Keratinocyte (primary cell): ENCODE results near the gene GPSM1. TPM values are rescaled to one million over a fixed set of nuclear protein-coding genes. Genes with fewer than 3 reads are reported as not detected.

ENCODE experiments used
- DNase-seq: peaks from one replicate; pipeline ENCODE4 v3.0.0-alpha.2; 2011; ENCODE audit warnings: low read depth, missing footprints, low spot score
- FAIRE-seq: peaks from 2 replicates; lab custom pipeline; 2011; peaks lifted over from hg19 to GRCh38; lab: Jason Lieb, UNC
- H2AFZ ChIP-seq: 2 replicates; pipeline ENCODE4 v1.6.0; 2012; ENCODE audit warnings: low read length, control low read depth, inconsistent platforms; ENCODE audit not compliant: control insufficient read depth
- H3K27ac ChIP-seq: 2 replicates; pipeline ENCODE4 v1.5.1; 2011; ENCODE audit warnings: low read length; ENCODE audit not compliant: control insufficient read depth, insufficient read depth
- H3K27me3 ChIP-seq: 3 replicates; pipeline ENCODE4 v1.6.0; 2011; ENCODE audit warnings: low read length; ENCODE audit not compliant: control insufficient read depth, insufficient read depth; ENCODE audit errors: extremely low read depth
- H3K36me3 ChIP-seq, 2 experiments: 2 replicates in 1 of 2; 3 replicates in 1 of 2; pipeline ENCODE4 v1.5.1; 2011; ENCODE audit warnings: low read length in 2 of 2, mild to moderate bottlenecking in 1 of 2; ENCODE audit not compliant: control insufficient read depth in 2 of 2, insufficient read depth in 2 of 2; ENCODE audit errors: extremely low read depth in 1 of 2
- H3K4me1 ChIP-seq: 3 replicates; pipeline ENCODE4 v1.5.1; 2011; ENCODE audit warnings: low read length; ENCODE audit not compliant: control insufficient read depth, insufficient read depth; ENCODE audit errors: extremely low read depth
- H3K4me2 ChIP-seq: 3 replicates; pipeline ENCODE4 v1.6.0; 2011; ENCODE audit warnings: low read depth, low read length; ENCODE audit not compliant: control insufficient read depth, insufficient read depth; ENCODE audit errors: extremely low read depth
- H3K4me3 ChIP-seq, 3 experiments: fragments of 200-600 bp in 1 of 3; sonication (generic) in 1 of 3; 2 replicates in 2 of 3; 3 replicates in 1 of 3; pipeline ENCODE4 v1.5.1; 2011 to 2016; ENCODE audit warnings: low read length in 3 of 3, mild to moderate bottlenecking in 3 of 3, control low read depth in 2 of 3, inconsistent platforms in 1 of 3, low read depth in 1 of 3, mixed read lengths in 1 of 3, mixed run types in 1 of 3, moderate library complexity in 1 of 3; ENCODE audit not compliant: control insufficient read depth in 2 of 3, insufficient read depth in 2 of 3; ENCODE audit errors: extremely low read depth in 1 of 3
- H3K79me2 ChIP-seq: 2 replicates; pipeline ENCODE4 v1.6.0; 2012; ENCODE audit warnings: low read length; ENCODE audit not compliant: control insufficient read depth, insufficient read depth
- H3K9ac ChIP-seq: 3 replicates; pipeline ENCODE4 v1.6.0; 2011; ENCODE audit warnings: low read length; ENCODE audit not compliant: control insufficient read depth, insufficient read depth; ENCODE audit errors: extremely low read depth
- H3K9me1 ChIP-seq: 3 replicates; pipeline ENCODE4 v1.6.0; 2011; ENCODE audit warnings: low read length; ENCODE audit not compliant: control insufficient read depth, insufficient read depth; ENCODE audit errors: extremely low read depth
- H3K9me3 ChIP-seq: 2 replicates; pipeline ENCODE4 v1.5.1; 2012; ENCODE audit warnings: low read depth, low read length; ENCODE audit not compliant: control insufficient read depth
- H4K20me1 ChIP-seq: 3 replicates; pipeline ENCODE4 v1.6.0; 2011; ENCODE audit warnings: low read length; ENCODE audit not compliant: control insufficient read depth, insufficient read depth; ENCODE audit errors: extremely low read depth
- EZH2 ChIP-seq: IDR thresholded peaks from one replicate; pipeline ENCODE4 v1.6.1; 2012; ENCODE audit warnings: inconsistent platforms, mild to moderate bottlenecking, low read length, moderate library complexity
- dilution Hi-C: fragments of 300-500 bp; cut with MboI; formaldehyde crosslinking; loops from one replicate; pipeline ENCODE4 v1.7.0; 2020; ENCODE audit warnings: low sequenced_read_pairs; ENCODE audit not compliant: extremely low pct_ligation_motif_present
- polyA plus RNA-seq, 5 experiments: library from polyadenylated mRNA; depleted of rRNA in 3 of 5; stranded (reverse) in 3 of 5; stranded (forward) in 1 of 5; unstranded in 1 of 5; fragments of >200 nt; gene quantifications; 1 replicate in 1 of 5; 2 replicates in 3 of 5; 3 replicates in 1 of 5; pipeline versions ENCODE4 v1.2.1 to v1.2.3, GENCODE V29; 2011 to 2012; ENCODE audit warnings: missing spikeins in 2 of 5, low read depth in 1 of 5, low replicate concordance in 1 of 5
- TF ChIP-seq, protein P1 (sequence below), 3 experiments: IDR thresholded peaks in 1 of 3; conservative IDR thresholded peaks in 1 of 3; optimal IDR thresholded peaks in 1 of 3; 2 replicates in 2 of 3; 3 replicates in 1 of 3; pipeline versions ENCODE3 to v1.5.1; 2011; ENCODE audit warnings: low read length in 3 of 3, mild to moderate bottlenecking in 3 of 3, moderate library complexity in 2 of 3, control low read depth in 1 of 3, inconsistent platforms in 1 of 3; ENCODE audit not compliant: insufficient read depth in 2 of 3; ENCODE audit errors: extremely low read depth in 1 of 3

The GPSM1 gene
- polyA plus RNA-seq, 1 donor (not counting 4 experiments of a cell fraction or from before 2014, with no cell fraction given) = 2.5 TPM

DNA sequence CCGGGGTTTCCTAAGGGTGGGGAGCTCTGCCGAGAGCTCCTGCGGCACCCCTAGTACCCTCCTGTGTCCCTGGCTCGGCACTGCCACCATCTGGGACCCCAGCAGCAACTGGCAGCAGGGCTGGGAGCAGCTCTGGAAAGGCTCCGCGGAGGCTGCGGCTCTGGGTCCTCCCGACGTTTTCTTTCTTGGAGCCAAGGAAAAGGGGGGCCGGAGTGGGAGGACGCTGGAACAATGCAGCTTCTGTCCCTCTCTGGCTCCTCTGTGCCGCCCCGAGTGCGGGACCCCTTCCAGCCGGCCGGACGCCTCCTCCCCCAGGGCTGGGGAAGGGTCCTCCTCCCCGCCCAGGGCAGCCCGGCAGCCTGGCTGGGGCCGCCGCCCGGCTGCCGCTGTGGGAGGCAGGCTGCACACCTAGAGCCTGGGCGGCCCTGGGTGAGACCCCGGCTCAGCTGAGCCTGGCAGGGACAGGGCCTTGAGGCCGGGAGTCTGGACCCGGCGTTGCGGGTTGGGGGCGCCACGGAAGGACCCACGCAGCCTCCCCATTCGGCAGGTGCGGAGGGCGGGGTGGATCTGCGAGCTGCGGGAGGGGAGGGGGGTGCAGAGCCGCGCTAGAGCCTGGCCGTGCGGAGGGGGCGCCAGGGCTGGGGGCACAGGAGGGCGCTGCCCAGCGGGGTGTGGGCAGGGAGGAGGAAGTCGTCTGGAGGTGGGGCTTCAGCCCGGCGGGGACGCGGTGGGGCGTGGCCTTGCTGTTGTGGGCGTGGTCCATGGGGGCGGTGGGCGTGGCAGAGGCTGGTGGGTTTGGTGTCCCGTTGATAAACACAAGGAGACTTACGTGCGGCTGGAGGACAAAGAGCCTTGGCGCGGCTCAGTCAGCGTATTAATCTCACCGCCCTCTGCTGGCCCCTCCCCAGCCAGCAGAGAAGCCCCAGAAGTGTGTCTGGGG, 15.1 kb downstream of the GPSM1 start:
- Histone ChIP-seq H3K4me2 (peak overlapping the region; percentile 32), H4K20me1 (no peaks in the 10 kb centered on the region), H3K4me3 (peak overlapping the region in 2 of 3 experiments; percentile 27 to 40)

DNA sequence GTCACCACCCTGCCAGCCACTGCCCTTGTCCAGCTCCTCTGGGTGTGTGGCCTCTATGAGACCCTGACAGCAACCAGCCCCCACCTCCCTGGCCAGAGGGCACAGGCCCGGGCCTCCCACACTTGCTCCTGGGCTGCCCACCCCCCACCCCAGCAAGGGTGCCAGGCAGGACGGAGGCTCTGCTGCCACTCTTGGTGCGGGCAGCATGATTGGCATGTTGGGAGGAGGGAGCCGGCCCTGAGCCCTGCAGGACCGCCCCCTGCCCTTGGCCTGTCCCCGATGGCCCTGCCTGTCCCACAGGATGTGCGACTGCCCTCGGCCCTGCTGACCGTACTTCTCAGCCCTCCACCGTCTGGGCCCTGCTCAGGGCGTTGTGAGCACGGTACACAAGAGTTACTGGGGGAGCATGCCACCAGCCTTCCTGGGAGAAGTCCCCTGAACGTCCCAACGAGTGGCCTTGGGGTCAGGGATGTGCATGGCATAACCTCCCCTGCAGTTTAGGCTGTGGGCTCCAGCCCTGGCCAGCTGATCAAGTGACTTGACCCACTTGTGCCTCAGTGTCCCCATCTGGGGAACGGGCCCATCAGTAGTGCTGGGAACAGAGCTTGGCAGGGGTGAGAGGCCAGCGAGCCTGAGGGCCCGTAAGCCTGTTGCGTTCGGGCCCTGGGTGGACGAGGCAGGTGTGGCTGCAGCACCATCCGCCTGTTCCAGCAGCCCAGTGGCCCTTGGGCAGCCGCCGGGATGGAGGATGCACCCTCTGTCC, 16.0 kb downstream of the GPSM1 start:
- no peak overlapping the region for H3K27ac ChIP-seq
- peak overlapping the region; percentile 32 for H3K4me2 ChIP-seq
- no peaks in the 10 kb centered on the region for H3K9me3 ChIP-seq
- H3K4me1 ChIP-seq = peaks cover 23% of the 10 kb centered on the region
- dilution Hi-C loops = no loop called here
- peaks cover 4% of the 10 kb centered on the region for H3K27me3 ChIP-seq
- H4K20me1 ChIP-seq = no peaks in the 10 kb centered on the region
- FAIRE-seq = no peak
- no peak overlapping the region for H2AFZ ChIP-seq
- TF ChIP-seq, protein P1, sequence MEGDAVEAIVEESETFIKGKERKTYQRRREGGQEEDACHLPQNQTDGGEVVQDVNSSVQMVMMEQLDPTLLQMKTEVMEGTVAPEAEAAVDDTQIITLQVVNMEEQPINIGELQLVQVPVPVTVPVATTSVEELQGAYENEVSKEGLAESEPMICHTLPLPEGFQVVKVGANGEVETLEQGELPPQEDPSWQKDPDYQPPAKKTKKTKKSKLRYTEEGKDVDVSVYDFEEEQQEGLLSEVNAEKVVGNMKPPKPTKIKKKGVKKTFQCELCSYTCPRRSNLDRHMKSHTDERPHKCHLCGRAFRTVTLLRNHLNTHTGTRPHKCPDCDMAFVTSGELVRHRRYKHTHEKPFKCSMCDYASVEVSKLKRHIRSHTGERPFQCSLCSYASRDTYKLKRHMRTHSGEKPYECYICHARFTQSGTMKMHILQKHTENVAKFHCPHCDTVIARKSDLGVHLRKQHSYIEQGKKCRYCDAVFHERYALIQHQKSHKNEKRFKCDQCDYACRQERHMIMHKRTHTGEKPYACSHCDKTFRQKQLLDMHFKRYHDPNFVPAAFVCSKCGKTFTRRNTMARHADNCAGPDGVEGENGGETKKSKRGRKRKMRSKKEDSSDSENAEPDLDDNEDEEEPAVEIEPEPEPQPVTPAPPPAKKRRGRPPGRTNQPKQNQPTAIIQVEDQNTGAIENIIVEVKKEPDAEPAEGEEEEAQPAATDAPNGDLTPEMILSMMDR (optimal IDR thresholded peaks at IDR 0.05 in 1 of 3, IDR thresholded peaks at IDR 0.05 in 1 of 3, conservative IDR thresholded peaks at IDR 0.05 in 1 of 3; ENCODE audit: extremely low read depth in 1 of 3, insufficient read depth in 2 of 3, low read length in 3 of 3) = no peak
- TF ChIP-seq EZH2 = no peak
- no peak for DNase-seq
- no peaks in the 10 kb centered on the region for H3K9me1 ChIP-seq
- H3K79me2 ChIP-seq = no peaks in the 10 kb centered on the region
- H3K36me3 ChIP-seq = no peaks in the 10 kb centered on the region
- no peak overlapping the region for H3K9ac ChIP-seq
- H3K4me3 ChIP-seq = no peak overlapping the region

More for the DNA sequence above, 15.1 kb downstream of the GPSM1 start:
- H3K36me3 ChIP-seq = no peaks in the 10 kb centered on the region
- H3K9me3 ChIP-seq = no peaks in the 10 kb centered on the region
- no peaks in the 10 kb centered on the region for H3K9me1 ChIP-seq
- no peak overlapping the region for H3K9ac ChIP-seq
- no peak overlapping the region for H2AFZ ChIP-seq
- no peak overlapping the region for H3K27ac ChIP-seq
- peak; percentile 17 for FAIRE-seq
- peaks cover 20% of the 10 kb centered on the region for H3K4me1 ChIP-seq
- TF ChIP-seq, protein P1 (optimal IDR thresholded peaks at IDR 0.05 in 1 of 3, IDR thresholded peaks at IDR 0.05 in 1 of 3, conservative IDR thresholded peaks at IDR 0.05 in 1 of 3; ENCODE audit: extremely low read depth in 1 of 3, insufficient read depth in 2 of 3, low read length in 3 of 3) = no peak
- TF ChIP-seq EZH2 = no peak
- dilution Hi-C loops = no loop called here
- DNase-seq = no peak
- H3K27me3 ChIP-seq = peaks cover 4% of the 10 kb centered on the region
- no peaks in the 10 kb centered on the region for H3K79me2 ChIP-seq
